Skeletal muscle tissue (tissue), 4 donors: ENCODE measurements around the gene HIVEP3. TPM values are rescaled to one million over a fixed set of nuclear protein-coding genes. Genes with fewer than 3 reads are reported as not detected.

Experiments
- H3K27ac ChIP-seq: one replicate; pipeline ENCODE4 v1.7.0; 2013; ENCODE audit warnings: mild to moderate bottlenecking, low read depth, low read length, inconsistent platforms
- H3K27me3 ChIP-seq, 3 donors: one replicate each; pipeline ENCODE4 v1.7.0; 2013; ENCODE audit warnings: low read length in 3 of 3; ENCODE audit not compliant: control insufficient read depth in 3 of 3, insufficient read depth in 3 of 3
- H3K36me3 ChIP-seq, 3 donors: one replicate each; pipeline ENCODE4 v1.7.0; 2013; ENCODE audit warnings: low read length in 3 of 3; ENCODE audit not compliant: control insufficient read depth in 3 of 3, insufficient read depth in 3 of 3
- H3K4me1 ChIP-seq, 3 donors: one replicate each; pipeline ENCODE4 v1.7.0; 2013; ENCODE audit warnings: low read length in 3 of 3, mild to moderate bottlenecking in 3 of 3; ENCODE audit not compliant: control insufficient read depth in 3 of 3, insufficient read depth in 3 of 3
- H3K4me3 ChIP-seq, 3 donors: one replicate each; pipeline ENCODE4 v1.7.0; 2013; ENCODE audit warnings: low read length in 3 of 3
- H3K9ac ChIP-seq, 3 donors: one replicate each; pipeline ENCODE4 v1.7.0; 2013; ENCODE audit warnings: low read length in 3 of 3, mild to moderate bottlenecking in 3 of 3, moderate library complexity in 2 of 3, low read depth in 1 of 3
- H3K9me3 ChIP-seq, 3 donors: one replicate each; pipeline ENCODE4 v1.7.0; 2013; ENCODE audit warnings: low read length in 3 of 3; ENCODE audit not compliant: control insufficient read depth in 3 of 3
- total RNA-seq: library from RNA; depleted of rRNA; stranded (reverse); fragments of >200 nt; gene quantifications from one replicate; pipeline ENCODE4 v1.2.3, GENCODE V29; 2014
- donor health status: Osteomylitis.

Gene HIVEP3
- total RNA-seq, 1 donor from 2014 or later: 0.52 TPM

DNA sequence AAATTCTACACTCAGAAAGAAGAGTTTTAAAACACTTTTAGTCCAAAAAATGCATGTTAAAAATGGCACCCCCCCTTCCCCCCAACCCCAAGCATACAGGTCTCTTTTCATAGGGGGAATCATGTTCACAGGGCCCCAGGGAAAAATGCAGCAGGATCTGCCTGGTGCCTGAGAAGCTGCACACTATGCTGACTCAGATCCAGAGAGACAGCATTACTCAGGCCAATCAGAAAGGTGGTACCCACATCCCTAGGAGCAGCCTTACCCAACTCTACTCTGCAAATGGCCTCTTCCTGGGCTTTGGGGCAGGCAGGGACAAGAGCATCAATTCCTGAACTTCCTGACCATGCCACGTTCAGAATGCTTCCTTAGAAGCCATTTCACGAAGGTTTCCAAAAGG is 119.0 kb downstream of the HIVEP3 start:
- Histone ChIP-seq H3K9ac (no peak overlapping the region), H3K36me3 (no peaks in the 10 kb centered on the region), H3K27me3 (no peaks in the 10 kb centered on the region), H3K27ac (no peak overlapping the region), H3K4me1 (peaks cover 10 to 16% (median 14%) of the 10 kb centered on the region in 3 donors), H3K9me3 (peaks cover 0 to 2% (median 0%) of the 10 kb centered on the region in 3 donors), H3K4me3 (no peak overlapping the region)

DNA sequence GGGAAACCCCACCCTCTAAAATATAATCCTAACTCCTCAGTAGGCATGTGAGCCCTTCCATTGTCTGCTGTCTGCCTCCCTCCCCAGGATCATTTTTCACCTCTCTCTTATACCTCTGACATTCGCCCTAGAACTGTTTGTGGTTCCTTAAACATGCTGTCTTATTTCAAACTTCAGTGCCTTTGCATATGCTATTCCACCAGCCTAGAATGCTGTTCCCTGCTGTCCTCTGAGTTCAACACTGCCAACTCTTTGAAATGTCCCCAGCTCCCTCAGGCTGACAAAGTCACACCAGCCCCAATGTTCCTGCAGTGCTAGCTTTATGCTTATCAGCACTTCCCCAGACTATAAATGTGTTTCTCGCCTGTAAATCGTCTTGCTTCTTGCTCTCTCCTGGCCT is 119.5 kb downstream of the HIVEP3 start:
- no peak overlapping the region for H3K9ac ChIP-seq
- no peak overlapping the region for H3K27ac ChIP-seq
- no peaks in the 10 kb centered on the region for H3K27me3 ChIP-seq
- peaks cover 0 to 2% (median 0%) of the 10 kb centered on the region in 3 donors for H3K9me3 ChIP-seq
- H3K36me3 ChIP-seq: no peaks in the 10 kb centered on the region
- H3K4me1 ChIP-seq: peaks cover 10 to 16% (median 14%) of the 10 kb centered on the region in 3 donors
- H3K4me3 ChIP-seq: no peak overlapping the region

- Histone ChIP-seq H3K4me3 (no peak overlapping the region), H3K27me3 (no peaks in the 10 kb centered on the region)
Measured at GRCh38 chr1:41795205-41795762, 123.4 kb downstream of the HIVEP3 start.

DNA sequence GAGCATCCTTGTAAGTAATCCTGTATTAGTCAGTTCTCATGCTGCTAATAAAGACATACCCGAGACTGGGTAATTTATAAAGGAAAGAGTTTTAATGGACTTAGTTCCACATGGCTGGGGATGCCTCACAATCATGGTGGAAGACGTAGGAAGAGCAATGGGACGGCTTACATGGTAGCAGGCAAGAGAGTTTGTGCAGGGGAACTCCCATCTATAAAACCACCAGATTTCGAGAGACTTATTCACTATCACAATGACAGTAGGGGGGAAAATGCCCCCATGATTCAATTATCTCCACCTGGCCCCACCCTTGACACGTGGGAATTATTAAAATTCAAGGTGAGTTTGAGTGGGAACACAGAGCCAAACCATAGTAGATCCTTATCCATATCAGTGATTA is 124.7 kb downstream of the HIVEP3 start:
- no peak overlapping the region for H3K27ac ChIP-seq
- no peak overlapping the region for H3K4me3 ChIP-seq
- H3K9me3 ChIP-seq: no peaks in the 10 kb centered on the region
- H3K36me3 ChIP-seq: no peaks in the 10 kb centered on the region
- H3K27me3 ChIP-seq: no peaks in the 10 kb centered on the region
- H3K4me1 ChIP-seq: no peaks in the 10 kb centered on the region
- H3K9ac ChIP-seq: no peak overlapping the region

More at GRCh38 chr1:41795205-41795762, 123.4 kb downstream of the HIVEP3 start:
- H3K36me3 ChIP-seq: no peaks in the 10 kb centered on the region
- H3K9me3 ChIP-seq: peaks cover 0 to 2% (median 0%) of the 10 kb centered on the region in 3 donors
- H3K4me1 ChIP-seq: peaks cover 0 to under 1% (median 0%) of the 10 kb centered on the region in 3 donors
- H3K9ac ChIP-seq: no peak overlapping the region
- no peak overlapping the region for H3K27ac ChIP-seq

GRCh38 chr1:41792485-41792770 is 126.3 kb downstream of the HIVEP3 start:
- H3K27me3 ChIP-seq: no peaks in the 10 kb centered on the region
- H3K36me3 ChIP-seq: no peaks in the 10 kb centered on the region
- H3K4me1 ChIP-seq: no peaks in the 10 kb centered on the region
- no peak overlapping the region for H3K9ac ChIP-seq
- H3K27ac ChIP-seq: no peak overlapping the region
- H3K4me3 ChIP-seq: no peak overlapping the region
- H3K9me3 ChIP-seq: no peaks in the 10 kb centered on the region

- Histone ChIP-seq H3K27ac (no peak overlapping the region), H3K9me3 (no peaks in the 10 kb centered on the region), H3K4me1 (no peaks in the 10 kb centered on the region), H3K27me3 (no peaks in the 10 kb centered on the region), H3K36me3 (no peaks in the 10 kb centered on the region), H3K4me3 (no peak overlapping the region), H3K9ac (no peak overlapping the region)
Measured at GRCh38 chr1:41791667-41792484, 126.8 kb downstream of the HIVEP3 start.

GRCh38 chr1:41790351-41790750 is 128.4 kb downstream of the HIVEP3 start:
- no peaks in the 10 kb centered on the region for H3K27me3 ChIP-seq
- no peak overlapping the region for H3K27ac ChIP-seq
- H3K9ac ChIP-seq: no peak overlapping the region
- no peaks in the 10 kb centered on the region for H3K36me3 ChIP-seq
- no peaks in the 10 kb centered on the region for H3K9me3 ChIP-seq
- no peak overlapping the region for H3K4me3 ChIP-seq
- H3K4me1 ChIP-seq: peaks cover 0 to 6% (median 0%) of the 10 kb centered on the region in 3 donors

- Histone ChIP-seq H3K36me3 (no peaks in the 10 kb centered on the region), H3K27ac (no peak overlapping the region), H3K4me1 (peaks cover 0 to 6% (median 0%) of the 10 kb centered on the region in 3 donors), H3K4me3 (no peak overlapping the region), H3K9me3 (no peaks in the 10 kb centered on the region), H3K9ac (no peak overlapping the region), H3K27me3 (no peaks in the 10 kb centered on the region)
Measured at GRCh38 chr1:41789661-41790330, 128.9 kb downstream of the HIVEP3 start.

DNA sequence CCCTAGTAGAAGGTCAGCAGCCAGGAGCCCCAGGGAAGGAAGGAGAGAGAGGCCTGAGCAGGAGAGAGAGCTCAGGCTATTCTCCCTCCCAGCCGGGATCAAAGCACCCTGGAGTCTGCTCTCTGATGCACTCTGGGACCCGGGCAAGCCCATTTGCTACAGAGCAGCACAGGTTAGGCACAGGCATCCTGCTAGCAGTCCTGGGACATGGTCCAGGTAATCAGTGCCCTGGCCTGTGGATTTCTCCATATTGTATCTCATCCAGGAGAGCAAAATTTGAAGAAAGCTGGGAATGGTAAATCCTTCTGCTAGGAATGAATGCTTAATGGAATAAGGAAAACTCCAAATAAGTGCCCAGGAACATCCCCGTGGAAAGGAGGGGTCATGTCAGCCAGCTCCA is 130.3 kb downstream of the HIVEP3 start:
- H3K4me3 ChIP-seq: no peak overlapping the region
- H3K36me3 ChIP-seq: no peaks in the 10 kb centered on the region
- no peaks in the 10 kb centered on the region for H3K27me3 ChIP-seq
- no peak overlapping the region for H3K9ac ChIP-seq
- no peaks in the 10 kb centered on the region for H3K9me3 ChIP-seq
- peaks cover 0 to 15% (median 6%) of the 10 kb centered on the region in 3 donors for H3K4me1 ChIP-seq
- no peak overlapping the region for H3K27ac ChIP-seq
